Uterus (tissue), 2 donors: ENCODE data around the gene S100A5.

ENCODE experiments used
- CTCF ChIP-seq, 4 experiments: fragments of 200-600 bp in 2 of 4; fragments of 450-650 bp in 2 of 4; sonication (generic) in 2 of 4; IDR thresholded peaks; one replicate each; pipeline ENCODE4 v1.5.1; 2016 to 2019; ENCODE audit warnings: antibody characterized with exemption in 4 of 4, mild to moderate bottlenecking in 2 of 4, moderate library complexity in 1 of 4
- POLR2A ChIP-seq, 2 donors: fragments of 450-650 bp; IDR thresholded peaks; one replicate each; pipeline ENCODE4 v1.6.1; 2016; ENCODE audit warnings: antibody characterized with exemption in 2 of 2, mild to moderate bottlenecking in 1 of 2, moderate library complexity in 1 of 2

- TF ChIP-seq CTCF (IDR thresholded peaks at IDR 0.05) (peak in 2 of 4 experiments; percentile 10 to 11), POLR2A (IDR thresholded peaks at IDR 0.05) (no peak)
These were observed 8.3 kb upstream of the S100A5 start, which contains the start of gene S100A3 for GRCh38 chr1:153548722-153549688.
